ENCODE results near the gene ARHGAP36.

ARHGAP36 gene

GRCh38 chrX:131072871-131073571 lies 14.9 kb downstream of the ARHGAP36 start:
- DNase-seq: no peak

DNA sequence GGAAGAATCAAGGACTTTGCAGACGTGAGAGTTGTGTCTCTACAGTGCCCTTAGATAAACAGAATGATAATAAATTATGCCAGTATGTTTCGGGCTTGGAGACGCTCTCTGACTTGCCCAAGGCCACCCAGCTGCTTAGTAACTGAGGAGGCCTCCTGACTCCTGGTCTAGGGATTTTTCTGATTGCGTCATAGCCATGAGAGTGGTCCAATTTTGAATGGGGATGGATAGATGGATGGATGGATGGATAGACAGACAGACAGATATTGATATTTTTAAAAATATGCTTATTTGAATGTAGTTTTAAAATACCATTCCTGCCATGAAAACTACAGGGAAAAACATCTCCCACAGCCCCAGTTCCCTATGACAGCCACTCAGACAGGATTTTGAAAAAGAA lies 15.5 kb downstream of the ARHGAP36 start:
- no peak for DNase-seq

GRCh38 chrX:131081772-131082740 lies 23.9 kb downstream of the ARHGAP36 start:
- no peak for DNase-seq

DNA sequence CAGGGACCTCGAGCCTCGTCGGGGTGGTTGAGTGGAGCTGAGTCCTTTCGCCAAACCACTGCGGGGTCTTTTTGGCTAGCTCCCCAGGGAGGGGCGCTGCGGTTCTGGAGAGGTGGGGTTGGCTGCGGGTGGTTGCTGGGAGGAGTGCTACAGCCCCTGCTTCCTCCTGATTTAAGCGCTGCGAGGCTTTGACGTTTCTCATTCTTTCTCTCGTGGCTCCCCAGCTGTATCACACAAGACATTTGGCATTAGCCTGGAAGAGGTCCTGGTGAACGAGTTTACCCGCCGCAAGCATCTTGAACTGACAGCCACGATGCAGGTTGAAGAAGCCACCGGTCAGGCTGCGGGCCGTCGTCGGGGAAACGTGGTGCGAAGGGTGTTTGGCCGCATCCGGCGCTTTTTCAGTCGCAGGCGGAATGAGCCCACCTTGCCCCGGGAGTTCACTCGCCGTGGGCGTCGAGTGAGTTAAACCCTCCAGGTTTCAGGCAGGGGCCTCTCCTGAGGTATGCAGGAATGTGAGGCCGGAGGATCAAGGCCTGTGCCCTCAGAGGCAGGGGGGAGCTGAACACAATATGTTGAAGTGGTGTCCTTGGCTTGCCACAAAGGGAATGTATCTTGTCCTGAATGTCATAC lies 25.5 kb downstream of the ARHGAP36 start:
- DNase-seq: no peak

- DNase-seq: no peak
These were observed 26.0 kb downstream of the ARHGAP36 start for GRCh38 chrX:131084145-131084544.

- DNase-seq: no peak
These were observed 78.6 kb downstream of the ARHGAP36 start for GRCh38 chrX:131136776-131137175.

DNA sequence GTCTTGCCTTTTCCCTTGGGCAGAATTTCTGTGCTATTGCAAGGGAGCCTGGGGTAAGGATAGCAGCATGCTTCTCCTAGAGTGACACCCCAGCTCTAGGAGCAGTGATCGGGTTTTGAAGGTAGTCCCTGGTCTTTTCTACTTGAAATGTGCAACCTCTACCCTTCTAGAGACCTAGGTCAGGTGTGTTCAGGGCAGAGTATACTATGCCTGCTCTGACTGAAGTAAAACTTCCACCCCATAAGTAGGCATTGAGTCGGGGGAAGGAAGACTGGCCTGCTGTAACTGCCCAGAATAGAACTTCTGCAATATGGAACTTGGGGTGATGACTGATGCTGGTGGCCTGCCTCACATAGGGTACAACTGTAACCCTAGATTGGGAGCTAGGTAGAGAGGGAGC lies 80.9 kb downstream of the ARHGAP36 start:
- DNase-seq: no peak

Measured in bone marrow (tissue), 2 donors.